Activated gamma-delta T cell (primary cell): ENCODE measurements around the gene KRT2.

Experiments
- DNase-seq: peaks from one replicate; lab custom pipeline; 2025; lab: John Stamatoyannopoulos, UW
- total RNA-seq, 2 donors: gene quantifications; one replicate each; lab custom pipeline; 2026; lab: John Stamatoyannopoulos, UW

The KRT2 gene
- total RNA-seq: 0.09 to 0.41 reads per million in 2 donors

- DNase-seq: no peak
Measured at GRCh38 chr12:52651726-52652261, at the start of gene KRT2. Gene KRT2, minus strand, starts transcription at chr12:52652211. Its CDS starts 69 bp downstream, at chr12:52652142.

GRCh38 chr12:52701281-52701680, 49.3 kb upstream of the KRT2 start:
- no peak for DNase-seq

GRCh38 chr12:52699960-52700359, 47.9 kb upstream of the KRT2 start:
- DNase-seq: no peak

GRCh38 chr12:52699373-52699772, 47.4 kb upstream of the KRT2 start:
- no peak for DNase-seq

- no peak for DNase-seq
Measured at GRCh38 chr12:52698651-52699340, 46.8 kb upstream of the KRT2 start.

GRCh38 chr12:52697058-52697582, 45.1 kb upstream of the KRT2 start:
- DNase-seq: no peak

GRCh38 chr12:52696588-52696987, 44.6 kb upstream of the KRT2 start:
- DNase-seq: no peak

GRCh38 chr12:52695039-52695438, 43.0 kb upstream of the KRT2 start:
- DNase-seq: no peak

- no peak for DNase-seq
Measured at GRCh38 chr12:52694151-52694550, 42.1 kb upstream of the KRT2 start.

GRCh38 chr12:52693261-52693660, 41.2 kb upstream of the KRT2 start:
- DNase-seq: no peak

- DNase-seq: no peak
Measured at GRCh38 chr12:52692254-52692653, 40.2 kb upstream of the KRT2 start.

- no peak for DNase-seq
Measured at GRCh38 chr12:52691841-52692150, 39.8 kb upstream of the KRT2 start.

GRCh38 chr12:52691076-52691840, 39.2 kb upstream of the KRT2 start:
- DNase-seq: peak; percentile 39

GRCh38 chr12:52690351-52691075, 38.5 kb upstream of the KRT2 start:
- DNase-seq: no peak

GRCh38 chr12:52689936-52690335, 37.9 kb upstream of the KRT2 start:
- no peak for DNase-seq

- DNase-seq: no peak
Measured at GRCh38 chr12:52689239-52689638, 37.2 kb upstream of the KRT2 start.

- DNase-seq: no peak
Measured at GRCh38 chr12:52688481-52688880, 36.5 kb upstream of the KRT2 start.

GRCh38 chr12:52687497-52688385, 35.7 kb upstream of the KRT2 start:
- DNase-seq: no peak

GRCh38 chr12:52686756-52687487, 34.9 kb upstream of the KRT2 start:
- no peak for DNase-seq

- no peak for DNase-seq
Measured at GRCh38 chr12:52686063-52686462, 34.1 kb upstream of the KRT2 start.
